Measurements from ENCODE around the gene TGFB1.

GRCh38 chr19:41316306-41316920 is 37.3 kb downstream of the TGFB1 start:
- no peak for TF ChIP-seq YY1 (IDR thresholded peaks at IDR 0.05; ENCODE audit: insufficient read depth, insufficient read length)
- TF ChIP-seq SUZ12 (IDR thresholded peaks at IDR 0.05; ENCODE audit: extremely low read depth, insufficient read depth, insufficient read length), result no peak

Data from NT2/D1 (cell line).